B cell (primary cell): ENCODE measurements around the gene DNM1L.
"Not testable (repeated sequence)": the region's sequence is repeated elsewhere in the genome, so short reads cannot be mapped to it uniquely, and the experiment has no call there.

ENCODE experiments used
- EZH2 ChIP-seq: IDR thresholded peaks from 2 replicates; pipeline ENCODE4 v1.6.1; 2012; ENCODE audit warnings: borderline replicate concordance, low read depth, mild to moderate bottlenecking, moderate library complexity, low read length; ENCODE audit not compliant: insufficient read depth, poor library complexity, severe bottlenecking
- TF ChIP-seq, protein P1 (sequence below): fragments of 200-600 bp; IDR thresholded peaks from one replicate; pipeline ENCODE4 v1.8.0; 2022; ENCODE audit warnings: antibody characterized with exemption, mild to moderate bottlenecking

DNA sequence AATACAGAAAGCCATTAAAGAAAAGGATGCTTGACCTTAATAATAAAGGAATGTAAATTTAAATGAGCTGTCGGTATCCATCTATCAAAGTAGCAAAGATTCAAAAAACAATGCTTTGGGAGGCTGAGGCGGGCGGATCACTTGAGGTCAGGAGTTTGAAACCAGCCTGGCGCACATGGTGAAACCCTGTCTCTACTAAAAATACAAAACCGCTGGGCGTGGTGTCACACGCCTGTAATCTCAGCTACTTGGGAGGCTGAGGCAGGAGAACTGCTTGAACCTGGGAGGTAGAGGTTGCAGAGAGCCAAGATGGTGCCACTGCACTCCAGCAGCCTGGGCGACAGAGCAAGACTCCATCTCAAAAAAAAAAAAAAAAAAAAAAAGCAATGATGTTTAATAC is 20.3 kb downstream of the DNM1L start:
- TF ChIP-seq, protein P1, sequence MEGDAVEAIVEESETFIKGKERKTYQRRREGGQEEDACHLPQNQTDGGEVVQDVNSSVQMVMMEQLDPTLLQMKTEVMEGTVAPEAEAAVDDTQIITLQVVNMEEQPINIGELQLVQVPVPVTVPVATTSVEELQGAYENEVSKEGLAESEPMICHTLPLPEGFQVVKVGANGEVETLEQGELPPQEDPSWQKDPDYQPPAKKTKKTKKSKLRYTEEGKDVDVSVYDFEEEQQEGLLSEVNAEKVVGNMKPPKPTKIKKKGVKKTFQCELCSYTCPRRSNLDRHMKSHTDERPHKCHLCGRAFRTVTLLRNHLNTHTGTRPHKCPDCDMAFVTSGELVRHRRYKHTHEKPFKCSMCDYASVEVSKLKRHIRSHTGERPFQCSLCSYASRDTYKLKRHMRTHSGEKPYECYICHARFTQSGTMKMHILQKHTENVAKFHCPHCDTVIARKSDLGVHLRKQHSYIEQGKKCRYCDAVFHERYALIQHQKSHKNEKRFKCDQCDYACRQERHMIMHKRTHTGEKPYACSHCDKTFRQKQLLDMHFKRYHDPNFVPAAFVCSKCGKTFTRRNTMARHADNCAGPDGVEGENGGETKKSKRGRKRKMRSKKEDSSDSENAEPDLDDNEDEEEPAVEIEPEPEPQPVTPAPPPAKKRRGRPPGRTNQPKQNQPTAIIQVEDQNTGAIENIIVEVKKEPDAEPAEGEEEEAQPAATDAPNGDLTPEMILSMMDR: not testable (repeated sequence)
- not testable (repeated sequence) for TF ChIP-seq EZH2
